GM18517 (cell line): Measurements from ENCODE around the gene NPB.

ENCODE experiments used
- ATAC-seq: cut with Tn5 transposase; IDR thresholded peaks from one replicate; pipeline ENCODE4 v1.9.1; 2021; ENCODE audit warnings: mild to moderate bottlenecking, moderate library complexity; ENCODE audit not compliant: unreplicated experiment

NPB gene

DNA sequence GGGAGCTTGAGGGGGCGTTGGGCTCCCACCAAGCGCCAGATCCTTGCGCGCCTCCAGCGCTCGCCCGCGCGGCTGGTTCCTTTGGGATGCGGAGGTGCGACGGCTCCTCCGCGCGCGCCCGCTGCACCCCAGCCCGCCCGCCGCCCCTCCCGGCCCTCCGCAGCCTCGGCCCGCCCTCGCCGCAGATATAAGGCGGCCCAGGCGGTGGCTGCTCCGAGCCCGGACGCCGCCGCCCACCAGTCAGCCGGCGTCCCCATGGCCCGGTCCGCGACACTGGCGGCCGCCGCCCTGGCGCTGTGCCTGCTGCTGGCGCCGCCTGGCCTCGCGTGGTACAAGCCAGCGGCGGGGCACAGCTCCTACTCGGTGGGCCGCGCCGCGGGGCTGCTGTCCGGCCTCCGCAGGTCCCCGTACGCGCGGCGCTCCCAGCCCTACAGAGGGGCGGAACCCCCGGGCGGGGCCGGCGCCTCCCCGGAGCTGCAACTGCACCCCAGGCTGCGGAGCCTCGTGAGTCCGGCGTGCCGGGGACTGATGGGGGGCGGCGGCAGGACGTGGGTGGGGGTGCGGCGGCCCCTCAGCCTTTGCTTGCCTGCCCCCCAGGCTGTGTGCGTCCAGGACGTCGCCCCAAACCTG is at the start of gene NPB:
Gene NPB (plus strand): TSS at position 216 of the 630 bp plus-strand sequence. CDS start 40 bp downstream, at position 256.
- no peak for ATAC-seq

DNA sequence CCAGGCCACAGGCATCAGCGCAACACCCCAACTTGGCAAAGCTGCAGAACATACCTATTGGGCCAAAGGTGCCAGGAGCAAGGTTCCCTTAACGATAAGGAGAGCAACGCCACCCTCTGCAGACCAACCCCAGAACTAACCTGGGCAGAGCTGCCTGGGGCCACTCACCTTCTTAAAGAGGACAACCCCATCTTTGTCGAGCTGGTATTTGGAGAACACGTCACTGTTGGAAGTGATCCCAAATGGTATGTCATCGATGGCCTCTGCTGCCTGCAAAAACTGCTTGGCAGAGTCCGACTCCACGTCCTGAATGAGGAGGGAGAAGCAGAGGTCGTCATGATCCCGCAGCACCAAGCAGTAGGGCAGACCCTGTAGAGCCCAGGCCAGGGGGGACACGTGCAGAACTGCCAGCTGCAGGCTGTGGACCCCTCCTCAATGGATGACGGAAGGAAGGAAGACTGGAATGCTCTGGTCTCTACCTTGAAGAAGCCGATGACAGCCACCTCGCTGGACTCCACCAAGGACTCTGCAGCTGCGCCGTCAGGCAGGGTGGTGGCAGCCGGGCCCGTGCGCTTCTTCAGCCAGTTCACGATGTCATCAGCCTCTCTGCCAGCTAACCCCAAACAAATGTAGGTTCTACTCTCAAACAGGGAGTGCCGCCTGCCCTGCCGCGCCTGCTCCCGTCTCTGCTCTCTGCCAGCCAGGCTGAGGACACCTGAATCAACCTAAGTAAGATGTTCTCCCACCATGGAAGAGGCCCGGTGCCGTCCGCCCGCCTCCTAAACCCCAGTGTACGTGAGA is 46.9 kb upstream of the NPB start:
- ATAC-seq = no peak

DNA sequence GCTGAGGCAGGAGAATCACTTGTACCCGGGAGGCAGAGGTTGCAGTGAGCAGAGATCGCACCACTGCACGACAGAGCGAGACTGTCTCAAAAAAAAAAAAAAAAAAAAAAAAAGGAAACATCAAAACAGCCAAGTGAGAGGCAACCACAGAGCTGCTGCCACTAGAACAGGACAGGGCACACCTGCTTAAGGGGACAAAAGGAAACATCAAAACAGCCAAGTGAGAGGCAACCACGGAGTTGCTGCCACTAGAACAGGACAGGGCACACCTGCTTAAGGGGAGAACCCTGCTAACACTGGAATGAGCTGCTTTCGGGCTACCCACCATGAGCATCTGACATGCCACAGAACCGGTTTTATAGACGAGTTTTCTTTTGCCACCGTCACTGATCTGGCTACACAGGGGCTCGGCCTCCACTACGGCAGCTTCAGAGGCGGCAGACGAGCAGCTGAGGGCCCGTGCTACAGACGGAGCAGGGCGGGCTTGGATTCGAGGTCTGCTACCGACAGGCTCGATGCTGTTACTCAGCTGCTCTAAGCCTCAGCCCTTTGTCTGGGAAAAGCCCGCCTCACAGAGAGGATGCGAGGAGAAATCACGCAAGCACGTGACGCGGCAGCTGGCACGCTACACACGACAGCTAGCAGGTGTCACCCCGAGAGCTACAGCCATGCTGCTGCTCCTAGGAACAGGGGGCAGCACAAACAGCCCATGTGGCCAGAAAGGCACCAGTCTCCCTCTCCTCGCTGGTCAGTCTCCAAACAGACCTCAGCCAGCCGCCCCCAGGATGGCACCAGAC is 43.7 kb upstream of the NPB start:
- ATAC-seq = no peak

GRCh38 chr17:81858967-81859905 is 42.8 kb upstream of the NPB start:
- no peak for ATAC-seq

DNA sequence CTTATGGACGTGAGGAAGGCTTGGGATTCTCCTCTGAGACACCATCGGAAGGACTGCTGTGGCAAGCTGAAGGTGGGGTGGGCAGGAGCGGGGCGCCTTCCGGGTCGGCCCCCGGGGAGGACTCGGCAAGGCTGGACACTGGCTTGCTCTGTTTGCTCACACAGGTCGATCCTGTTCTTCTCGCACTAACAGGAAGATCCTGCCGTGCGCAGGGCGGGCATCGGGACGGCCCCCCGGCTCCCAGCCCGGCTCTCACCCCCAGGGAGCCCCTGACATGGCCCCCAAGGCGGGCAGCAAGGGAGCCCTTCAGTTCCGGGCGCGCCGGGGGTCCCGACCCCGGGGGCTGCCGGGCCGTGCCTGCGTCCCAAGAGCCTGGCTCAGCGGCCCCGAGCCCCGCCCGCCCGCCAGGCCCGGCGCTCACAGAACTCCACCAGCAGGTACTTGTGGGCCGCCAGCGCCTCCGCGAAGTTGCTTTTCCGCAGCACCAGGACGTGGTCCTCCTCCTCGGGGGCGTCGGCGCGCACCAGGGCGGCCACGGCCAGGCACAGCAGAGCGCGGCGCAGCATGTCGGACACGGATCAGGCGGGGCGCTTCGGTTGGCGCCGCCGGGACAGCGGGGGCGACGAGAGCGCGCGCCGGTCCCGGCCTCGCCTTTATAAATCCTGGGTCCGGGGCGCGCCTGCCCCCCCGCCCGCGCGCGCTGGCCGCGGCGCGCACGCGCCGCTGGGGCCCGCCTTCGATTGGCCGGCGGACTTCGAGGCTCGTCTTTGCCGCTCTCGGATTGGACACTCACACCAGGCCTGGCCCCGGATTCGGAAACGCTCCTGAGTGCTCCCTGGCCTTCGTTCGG is 41.9 kb upstream of the NPB start, which contains the start of gene P4HB:
Gene P4HB (minus strand): TSS at position 630 of the 850 bp plus-strand sequence. CDS start 64 bp downstream, at position 566.
- no peak for ATAC-seq

- ATAC-seq = peak; percentile 79
These were observed 41.1 kb upstream of the NPB start for GRCh38 chr17:81860756-81861568.

GRCh38 chr17:81863123-81863675 is 38.8 kb upstream of the NPB start:
- no peak for ATAC-seq

GRCh38 chr17:81863833-81864768 is 37.9 kb upstream of the NPB start:
- ATAC-seq = no peak

- no peak for ATAC-seq
These were observed 36.7 kb upstream of the NPB start for GRCh38 chr17:81865358-81865732.

DNA sequence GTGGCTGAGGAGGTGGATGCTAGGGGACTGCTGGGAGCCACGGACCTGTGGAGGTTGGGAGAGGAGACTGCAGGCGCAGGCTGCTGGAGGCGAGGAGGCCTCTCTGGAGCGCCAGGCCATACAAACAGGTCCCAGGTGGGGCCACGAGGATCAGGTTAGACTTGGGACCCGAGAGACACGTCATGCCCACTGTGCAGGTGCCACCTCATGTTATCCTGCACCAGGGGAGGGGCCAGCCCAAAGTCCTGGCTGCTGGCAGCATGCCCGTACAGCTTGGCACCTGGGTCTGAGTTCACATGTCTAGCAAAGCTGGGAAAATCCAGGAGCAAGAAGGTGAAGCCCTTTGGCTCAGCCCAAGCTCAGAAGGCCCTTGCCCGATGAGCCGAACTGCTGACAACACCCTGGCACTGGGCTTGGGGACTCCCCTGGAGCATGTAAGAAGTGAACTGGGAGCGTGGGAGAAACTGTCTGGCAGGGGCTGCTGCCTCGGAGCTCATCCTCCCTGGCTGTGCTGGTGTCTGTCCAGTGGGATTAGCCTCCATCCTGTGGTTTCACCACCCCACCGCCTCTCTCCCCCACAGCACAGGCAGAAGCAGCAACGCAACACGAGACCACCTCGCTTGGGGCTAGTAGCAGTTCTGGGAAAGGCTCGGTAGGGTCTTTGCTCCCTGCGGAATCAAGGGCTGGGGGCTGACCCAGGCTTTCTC is 36.2 kb upstream of the NPB start:
- no peak for ATAC-seq

GRCh38 chr17:81866440-81867169 is 35.4 kb upstream of the NPB start:
- no peak for ATAC-seq

GRCh38 chr17:81867170-81867990 is 34.7 kb upstream of the NPB start:
- ATAC-seq = no peak

GRCh38 chr17:81867991-81868673 is 33.9 kb upstream of the NPB start:
- ATAC-seq = no peak

DNA sequence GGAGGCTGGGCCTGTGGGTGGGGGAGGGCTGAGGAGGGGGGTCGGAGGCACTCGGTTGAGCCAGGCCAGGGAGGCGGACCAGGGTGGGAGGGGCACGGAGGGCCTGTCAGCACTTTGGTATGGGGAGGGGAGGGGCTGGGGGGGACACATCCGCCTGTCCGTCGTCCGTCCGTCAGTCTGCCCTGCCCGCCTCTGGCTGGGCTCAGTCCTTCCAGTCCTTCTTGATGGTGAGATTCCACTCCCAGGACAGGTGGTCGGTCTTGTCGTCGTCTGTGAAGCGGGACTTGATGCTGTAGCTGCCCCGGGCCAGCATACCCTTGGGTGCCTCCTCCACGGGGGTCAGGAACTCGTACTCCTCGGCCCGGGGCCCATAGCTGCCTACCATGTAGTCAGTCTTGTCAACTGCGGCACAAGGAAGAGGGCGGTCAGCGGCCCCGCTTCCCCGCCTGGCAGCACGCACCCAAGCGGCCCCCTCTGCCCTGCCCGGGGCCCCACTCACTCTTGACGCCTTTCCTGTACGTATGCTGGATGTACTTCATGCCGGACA is 33.3 kb upstream of the NPB start:
- no peak for ATAC-seq
